SJCRH30 (cell line): ENCODE measurements around the gene COL12A1. TPM values are rescaled to one million over a fixed set of nuclear protein-coding genes. Genes with fewer than 3 reads are reported as not detected.

Experiments
- DNase-seq, 2 experiments: peaks; one replicate each; pipeline ENCODE4 v3.0.0-alpha.2; 2015 to 2020
- H3K27ac ChIP-seq: fragments of 250-450 bp; sonication (Bioruptor Pico); 2 replicates; pipeline ENCODE4 v1.5.1; 2020; ENCODE audit warnings: mild to moderate bottlenecking, moderate library complexity
- H3K27me3 ChIP-seq: fragments of 250-450 bp; sonication (Bioruptor Pico); 2 replicates; pipeline ENCODE4 v1.5.1; 2020; ENCODE audit warnings: mild to moderate bottlenecking, moderate library complexity
- H3K36me3 ChIP-seq: fragments of 250-450 bp; sonication (Bioruptor Pico); 2 replicates; pipeline ENCODE4 v1.5.1; 2020; ENCODE audit warnings: mild to moderate bottlenecking, moderate library complexity
- H3K4me1 ChIP-seq: fragments of 250-450 bp; sonication (Bioruptor Pico); 2 replicates; pipeline ENCODE4 v1.5.1; 2020; ENCODE audit warnings: mild to moderate bottlenecking, moderate library complexity
- H3K4me3 ChIP-seq: fragments of 250-450 bp; sonication (Bioruptor Pico); 2 replicates; pipeline ENCODE4 v1.5.1; 2020; ENCODE audit warnings: mild to moderate bottlenecking, moderate library complexity
- H3K9me3 ChIP-seq: fragments of 250-450 bp; sonication (Bioruptor Pico); replicated peaks from 2 replicates; pipeline ENCODE4 v1.5.1; 2020; ENCODE audit warnings: mild to moderate bottlenecking, moderate library complexity
- total RNA-seq: library from RNA; depleted of rRNA; stranded (reverse); fragments of >200 nt; shearing (Covaris generic); gene quantifications from 2 replicates; pipeline ENCODE4 v1.2.3, GENCODE V29; 2014; rRNA removed

Gene COL12A1
- total RNA-seq, 1 experiment from 2014 or later, result 62.1 TPM

GRCh38 chr6:75070244-75070643 lies 135.6 kb downstream of the COL12A1 start:
- H3K36me3 ChIP-seq, result peaks cover 3% of the 10 kb centered on the region; the same call in 1 of the 2 replicates
- H3K4me3 ChIP-seq, result no peak overlapping the region
- H3K4me1 ChIP-seq, result no peaks in the 10 kb centered on the region
- H3K27me3 ChIP-seq, result no peaks in the 10 kb centered on the region
- no peak for DNase-seq
- no peaks in the 10 kb centered on the region for H3K9me3 ChIP-seq
- no peak overlapping the region for H3K27ac ChIP-seq

- Histone ChIP-seq H3K27ac (no peak overlapping the region), H3K9me3 (no peaks in the 10 kb centered on the region), H3K4me3 (no peak overlapping the region), H3K4me1 (no peaks in the 10 kb centered on the region), H3K36me3 (no peaks in the 10 kb centered on the region), H3K27me3 (no peaks in the 10 kb centered on the region)
- peak in 1 of 2 experiments; percentile 5 for DNase-seq
Measured at GRCh38 chr6:75065523-75065922, 140.3 kb downstream of the COL12A1 start.

GRCh38 chr6:75052491-75052890 lies 153.4 kb downstream of the COL12A1 start:
- Histone ChIP-seq H3K36me3 (no peaks in the 10 kb centered on the region), H3K4me3 (no peak overlapping the region), H3K27me3 (no peaks in the 10 kb centered on the region), H3K27ac (no peak overlapping the region), H3K9me3 (no peaks in the 10 kb centered on the region), H3K4me1 (no peaks in the 10 kb centered on the region)
- no peak for DNase-seq

- no peaks in the 10 kb centered on the region for H3K36me3 ChIP-seq
- no peak overlapping the region for H3K27ac ChIP-seq
- no peaks in the 10 kb centered on the region for H3K9me3 ChIP-seq
- DNase-seq, result no peak
- no peaks in the 10 kb centered on the region for H3K27me3 ChIP-seq
- H3K4me1 ChIP-seq, result no peaks in the 10 kb centered on the region
- no peak overlapping the region for H3K4me3 ChIP-seq
Measured at GRCh38 chr6:75049308-75049707, 156.5 kb downstream of the COL12A1 start.

- Histone ChIP-seq H3K27ac (no peak overlapping the region), H3K4me1 (no peaks in the 10 kb centered on the region), H3K27me3 (no peaks in the 10 kb centered on the region), H3K9me3 (no peaks in the 10 kb centered on the region), H3K4me3 (no peak overlapping the region), H3K36me3 (no peaks in the 10 kb centered on the region)
- DNase-seq, result no peak
Measured at GRCh38 chr6:75044846-75045245, 161.0 kb downstream of the COL12A1 start.

GRCh38 chr6:75041381-75041780 lies 164.5 kb downstream of the COL12A1 start:
- H3K36me3 ChIP-seq, result no peaks in the 10 kb centered on the region

More at GRCh38 chr6:75041381-75041780, 164.5 kb downstream of the COL12A1 start:
- Histone ChIP-seq H3K4me1 (no peaks in the 10 kb centered on the region), H3K9me3 (no peaks in the 10 kb centered on the region), H3K27ac (no peak overlapping the region), H3K27me3 (no peaks in the 10 kb centered on the region), H3K4me3 (no peak overlapping the region)
- no peak for DNase-seq

Other genes starting within 250 kb of the COL12A1 start
- gene COX7A2, start 37.7 kb upstream of the COL12A1 start, total RNA-seq, result 192 and 254 TPM in 2 replicates
- gene TMEM30A, start 78.7 kb upstream of the COL12A1 start, total RNA-seq, result 63.1 and 70.3 TPM in 2 replicates